MCF 10A (cell line): ENCODE data around the gene ATPAF1. TPM values are rescaled to one million over a fixed set of nuclear protein-coding genes. Genes with fewer than 3 reads are reported as not detected.
A peak's percentile ranks its signal among the peaks of the same experiment; 100 is the strongest.

Source experiments
- BruUV-seq: library from RNA; stranded (reverse); fragments of 400-500 nt; replicated peaks from 2 replicates; lab custom pipeline; 2021; lab: Mats Ljungman, UMichigan
- CTCF ChIA-PET: fragments of 300-600 bp; sonication (Branson Sonifier 250); formaldehyde crosslinking; extraction: SDS; loops from one replicate; lab custom pipeline; 2021; ENCODE audit warnings: antibody characterized with exemption, inconsistent platforms; lab: Yijun Ruan, JAX
- POLR2A ChIA-PET: fragments of 300-600, 350-650 bp; sonication (Branson Sonifier 250); formaldehyde crosslinking; extraction: SDS; loops from one replicate; lab custom pipeline; 2020; ENCODE audit warnings: antibody characterized with exemption, inconsistent platforms; lab: Yijun Ruan, JAX
- DNase-seq: peaks from one replicate; pipeline ENCODE4 v3.0.0-alpha.2; 2018; ENCODE audit not compliant: unreplicated experiment
- H3K27ac Mint-ChIP-seq: one replicate; pipeline ENCODE4 v1.8.0; 2022; ENCODE audit warnings: mild to moderate bottlenecking, low read depth, mixed read lengths; ENCODE audit not compliant: unreplicated experiment
- H3K27me3 Mint-ChIP-seq: one replicate; pipeline ENCODE4 v1.8.0; 2022; ENCODE audit warnings: mixed read lengths; ENCODE audit not compliant: insufficient read depth, unreplicated experiment
- H3K36me3 Mint-ChIP-seq: one replicate; pipeline ENCODE4 v1.8.0; 2022; ENCODE audit warnings: mild to moderate bottlenecking, moderate library complexity, mixed read lengths; ENCODE audit not compliant: insufficient read depth, unreplicated experiment
- H3K4me1 Mint-ChIP-seq: one replicate; pipeline ENCODE4 v1.8.0; 2022; ENCODE audit warnings: mixed read lengths; ENCODE audit not compliant: insufficient read depth, unreplicated experiment
- H3K4me3 Mint-ChIP-seq: one replicate; pipeline ENCODE4 v1.8.0; 2022; ENCODE audit warnings: mild to moderate bottlenecking, moderate library complexity, mixed read lengths; ENCODE audit not compliant: unreplicated experiment
- H3K9me3 Mint-ChIP-seq: one replicate; pipeline ENCODE4 v1.8.0; 2022; ENCODE audit warnings: mixed read lengths; ENCODE audit not compliant: unreplicated experiment
- intact Hi-C: fragments of 100-400 bp; cut with micrococcal nuclease; formaldehyde crosslinking; loops from 2 replicates; pipeline ENCODE4 v1.14.1; 2022
- total RNA-seq: library from RNA; stranded (reverse); gene quantifications from 2 replicates; pipeline ENCODE4 v1.2.3, GENCODE V29; 2022
- TF ChIP-seq, protein P1 (sequence below): fragments of 200-600 bp; IDR thresholded peaks from one replicate; pipeline ENCODE4 v1.8.0; 2022; ENCODE audit warnings: antibody characterized with exemption, mild to moderate bottlenecking; ENCODE audit not compliant: unreplicated experiment

The ATPAF1 gene
- total RNA-seq, 1 experiment from 2014 or later, result 43.2 TPM

DNA sequence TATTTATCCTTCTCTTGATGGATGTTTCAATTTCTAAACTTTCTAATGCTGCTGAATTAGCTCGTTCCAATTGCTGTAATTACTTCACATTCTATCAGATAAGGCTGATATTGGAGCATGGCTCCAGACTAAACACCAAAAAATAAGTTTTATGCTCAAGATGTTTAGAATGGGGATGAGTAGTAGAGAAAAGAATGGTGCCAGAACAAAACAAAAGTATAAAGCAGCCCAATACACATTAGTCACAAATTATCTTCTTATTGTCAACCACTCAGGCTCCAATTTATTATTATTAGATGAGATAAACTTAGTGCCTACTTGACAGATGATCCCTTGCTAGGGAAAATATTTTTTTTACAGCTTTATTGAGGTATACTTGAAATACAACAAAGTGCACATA, 21.8 kb downstream of the ATPAF1 start:
- DNase-seq, result no peak
- H3K4me1 Mint-ChIP-seq, result peaks cover 6% of the 10 kb centered on the region
- BruUV-seq, result no TSS peak
- intact Hi-C loops, result no loop called here
- H3K9me3 Mint-ChIP-seq, result no peaks in the 10 kb centered on the region
- TF ChIP-seq, protein P1, sequence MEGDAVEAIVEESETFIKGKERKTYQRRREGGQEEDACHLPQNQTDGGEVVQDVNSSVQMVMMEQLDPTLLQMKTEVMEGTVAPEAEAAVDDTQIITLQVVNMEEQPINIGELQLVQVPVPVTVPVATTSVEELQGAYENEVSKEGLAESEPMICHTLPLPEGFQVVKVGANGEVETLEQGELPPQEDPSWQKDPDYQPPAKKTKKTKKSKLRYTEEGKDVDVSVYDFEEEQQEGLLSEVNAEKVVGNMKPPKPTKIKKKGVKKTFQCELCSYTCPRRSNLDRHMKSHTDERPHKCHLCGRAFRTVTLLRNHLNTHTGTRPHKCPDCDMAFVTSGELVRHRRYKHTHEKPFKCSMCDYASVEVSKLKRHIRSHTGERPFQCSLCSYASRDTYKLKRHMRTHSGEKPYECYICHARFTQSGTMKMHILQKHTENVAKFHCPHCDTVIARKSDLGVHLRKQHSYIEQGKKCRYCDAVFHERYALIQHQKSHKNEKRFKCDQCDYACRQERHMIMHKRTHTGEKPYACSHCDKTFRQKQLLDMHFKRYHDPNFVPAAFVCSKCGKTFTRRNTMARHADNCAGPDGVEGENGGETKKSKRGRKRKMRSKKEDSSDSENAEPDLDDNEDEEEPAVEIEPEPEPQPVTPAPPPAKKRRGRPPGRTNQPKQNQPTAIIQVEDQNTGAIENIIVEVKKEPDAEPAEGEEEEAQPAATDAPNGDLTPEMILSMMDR, result no peak
- no peaks in the 10 kb centered on the region for H3K27me3 Mint-ChIP-seq
- POLR2A ChIA-PET, result interaction anchor here (1.3 kb wide), 1 partner anchor 79 kb away, joined by 3 read pairs; no protein-coding TSS in a partner anchor
- H3K4me3 Mint-ChIP-seq, result no peak overlapping the region
- peaks cover 40% of the 10 kb centered on the region for H3K36me3 Mint-ChIP-seq
- CTCF ChIA-PET, result interaction anchor here (0.6 kb wide), 1 partner anchor 71 kb away, joined by 3 read pairs; no protein-coding TSS in a partner anchor
- H3K27ac Mint-ChIP-seq, result no peak overlapping the region

DNA sequence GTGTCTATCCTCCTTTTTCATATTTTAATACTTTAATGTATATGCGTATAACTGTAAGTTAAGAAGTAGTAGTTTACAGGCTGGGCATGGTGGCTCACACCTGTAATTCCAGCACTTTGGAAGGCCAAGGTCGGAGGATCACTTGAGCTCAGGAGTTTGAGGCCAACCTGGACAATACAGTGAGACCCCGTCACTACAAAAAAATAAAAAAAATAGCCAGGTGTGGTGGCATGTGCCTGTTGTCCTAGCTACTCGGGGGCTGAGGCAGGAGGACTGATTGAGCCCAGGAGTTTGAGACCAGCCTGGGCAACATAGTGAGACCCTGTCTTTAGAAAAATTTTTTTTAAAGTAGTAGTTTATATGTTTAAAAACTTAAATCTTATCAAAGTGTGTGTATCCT, 22.3 kb downstream of the ATPAF1 start:
- CTCF ChIA-PET, result interaction anchor here (0.6 kb wide), 1 partner anchor 72 kb away, joined by 3 read pairs; no protein-coding TSS in a partner anchor
- Mint-ChIP-seq H3K27ac (no peak overlapping the region), H3K4me1 (peaks cover 6% of the 10 kb centered on the region), H3K4me3 (no peak overlapping the region), H3K36me3 (peaks cover 39% of the 10 kb centered on the region), H3K27me3 (no peaks in the 10 kb centered on the region), H3K9me3 (no peaks in the 10 kb centered on the region)
- no peak for DNase-seq
- POLR2A ChIA-PET, result no interaction called here
- BruUV-seq, result no TSS peak
- intact Hi-C loops, result no loop called here
- TF ChIP-seq, protein P1, result no peak

DNA sequence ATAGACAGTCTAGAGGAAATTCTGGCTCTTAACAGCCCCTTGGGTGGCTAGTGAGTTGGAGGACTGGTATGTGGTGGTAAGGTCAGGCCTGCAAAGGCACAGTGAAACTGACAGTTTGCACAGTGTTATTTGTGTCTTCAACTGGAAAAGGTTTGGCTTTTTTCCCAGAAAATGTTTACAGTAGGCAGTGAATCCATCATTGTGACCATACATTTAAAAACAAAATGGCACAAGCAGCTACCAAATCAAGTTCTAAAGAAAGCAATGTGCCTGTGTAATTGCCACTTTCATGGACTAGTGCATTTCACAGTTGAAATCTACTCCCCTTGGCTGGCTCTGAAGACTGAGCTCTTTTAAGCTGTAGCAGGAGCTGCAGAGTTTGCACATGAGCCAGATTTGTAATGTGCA, 24.8 kb downstream of the ATPAF1 start:
- CTCF ChIA-PET, result interaction anchor here (0.6 to 1.1 kb wide), 6 partner anchors 12 to 81 kb away, joined by 3 to 5 read pairs (median 3); partner anchors contain the start of gene MOB3C
- H3K4me1 Mint-ChIP-seq, result peaks cover 23% of the 10 kb centered on the region
- no peaks in the 10 kb centered on the region for H3K9me3 Mint-ChIP-seq
- no peak overlapping the region for H3K4me3 Mint-ChIP-seq
- no peaks in the 10 kb centered on the region for H3K27me3 Mint-ChIP-seq
- peak; percentile 78 for DNase-seq
- BruUV-seq, result no TSS peak
- H3K36me3 Mint-ChIP-seq, result peaks cover 19% of the 10 kb centered on the region
- H3K27ac Mint-ChIP-seq, result no peak overlapping the region
- POLR2A ChIA-PET, result interaction anchor here (0.7 to 3.6 kb wide), 12 partner anchors 11 to 303 kb away, joined by 3 to 23 read pairs (median 5); partner anchors contain the start of genes ATPAF1, EFCAB14, MKNK1 and MOB3C
- intact Hi-C loops, result no loop called here
- TF ChIP-seq, protein P1, result no peak

DNA sequence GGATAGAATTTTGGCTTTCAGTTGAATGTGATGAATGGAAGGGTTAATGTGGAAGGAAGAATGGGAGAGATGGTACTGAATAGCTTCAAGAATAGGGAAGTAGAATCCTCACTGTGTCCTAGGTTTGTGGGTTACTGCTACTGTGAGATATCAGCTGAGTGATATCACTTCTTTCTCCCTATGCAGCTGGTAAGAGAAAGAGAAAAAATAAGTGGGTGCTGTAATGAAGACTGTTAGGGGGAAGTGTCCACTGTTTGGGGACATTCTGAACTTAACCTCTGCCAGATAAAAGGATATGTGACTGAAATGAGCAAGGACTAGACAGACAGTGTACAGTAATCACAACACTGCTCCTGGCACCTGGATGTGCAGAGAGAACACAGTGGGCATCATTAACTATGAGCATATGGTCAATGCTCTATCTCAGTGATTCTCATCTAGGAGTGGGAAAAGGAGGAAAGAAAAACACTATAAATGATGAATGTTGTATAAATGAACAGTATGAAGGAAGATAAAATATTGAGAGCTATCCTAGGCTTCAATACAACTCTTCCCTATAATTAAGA, 26.0 kb downstream of the ATPAF1 start:
- intact Hi-C loops, result no loop called here

More for the DNA sequence above, 26.0 kb downstream of the ATPAF1 start:
- Mint-ChIP-seq H3K9me3 (no peaks in the 10 kb centered on the region), H3K4me3 (no peak overlapping the region), H3K27ac (no peak overlapping the region), H3K36me3 (peaks cover 18% of the 10 kb centered on the region), H3K4me1 (peaks cover 23% of the 10 kb centered on the region), H3K27me3 (no peaks in the 10 kb centered on the region)
- TF ChIP-seq, protein P1, result no peak
- no peak for DNase-seq
- POLR2A ChIA-PET, result interaction anchor here (1.9 to 3.6 kb wide), 4 partner anchors 11 to 38 kb away, joined by 7 to 23 read pairs (median 12); partner anchors contain the start of genes ATPAF1, MKNK1 and MOB3C
- BruUV-seq, result no TSS peak
- CTCF ChIA-PET, result interaction anchor here (0.6 to 1.2 kb wide), 4 partner anchors 8 to 25 kb away, joined by 3 read pairs; no protein-coding TSS in a partner anchor
